SK-N-SH treated with all-trans-retinoic acid at 6 μM for 48 hours (cell line): Measurements from ENCODE around the gene TAF12.
"Not testable (repeated sequence)": the region's sequence is repeated elsewhere in the genome, so short reads cannot be mapped to it uniquely, and the experiment has no call there.

Experiments
- ATAC-seq: fragments of 200-7000 bp; cut with Tn5 transposase; 3 replicates; pipeline ENCODE4 v1.9.1; 2020; ENCODE audit warnings: mild to moderate bottlenecking, moderate library complexity
- ARNTL ChIP-seq: fragments of 450-650 bp; formaldehyde crosslinking; IDR thresholded peaks from 2 replicates; pipeline ENCODE4 v1.5.0; 2020; ENCODE audit warnings: low read depth, mild to moderate bottlenecking, moderate library complexity, borderline replicate concordance
- BACH2 ChIP-seq: fragments of 250-450 bp; sonication (Bioruptor Pico); IDR thresholded peaks from 2 replicates; pipeline ENCODE4 v1.9.0; 2021; ENCODE audit warnings: mild to moderate bottlenecking, borderline replicate concordance
- CREB5 ChIP-seq: fragments of 250-450 bp; sonication (Bioruptor Pico); IDR thresholded peaks from 2 replicates; pipeline ENCODE4 v1.5.1; 2020; ENCODE audit warnings: low read depth, mild to moderate bottlenecking, moderate library complexity
- ESRRG ChIP-seq: fragments of 250-450 bp; sonication (Bioruptor Pico); IDR thresholded peaks from 2 replicates; pipeline ENCODE4 v1.6.1; 2021; ENCODE audit warnings: mild to moderate bottlenecking
- GLIS3 ChIP-seq: fragments of 250-450 bp; sonication (Bioruptor Pico); IDR thresholded peaks from 2 replicates; pipeline ENCODE4 v1.5.0; 2020; ENCODE audit warnings: mild to moderate bottlenecking, moderate library complexity
- ISL1 ChIP-seq: fragments of 250-450 bp; sonication (Bioruptor Pico); IDR thresholded peaks from 2 replicates; pipeline ENCODE4 v2.1.2; 2022; ENCODE audit warnings: mild to moderate bottlenecking, moderate library complexity
- POU6F1 ChIP-seq: fragments of 250-450 bp; sonication (Bioruptor Pico); IDR thresholded peaks from 2 replicates; pipeline ENCODE4 v1.8.0; 2021; ENCODE audit warnings: low read depth, mild to moderate bottlenecking, moderate library complexity, borderline replicate concordance
- PPARA ChIP-seq: fragments of 250-450 bp; sonication (Bioruptor Pico); IDR thresholded peaks from 2 replicates; pipeline ENCODE4 v1.5.0; 2020; ENCODE audit warnings: mild to moderate bottlenecking, borderline replicate concordance
- RARB ChIP-seq: fragments of 250-450 bp; sonication (Bioruptor Pico); IDR thresholded peaks from 2 replicates; pipeline ENCODE4 v1.8.0; 2021; ENCODE audit warnings: mild to moderate bottlenecking, moderate library complexity
- SNAI2 ChIP-seq: fragments of 250-450 bp; sonication (Bioruptor Pico); IDR thresholded peaks from 2 replicates; pipeline ENCODE4 v1.5.0; 2020; ENCODE audit warnings: mild to moderate bottlenecking, moderate library complexity
- TCF4 ChIP-seq: fragments of 250-450 bp; sonication (Bioruptor Pico); IDR thresholded peaks from 2 replicates; pipeline ENCODE4 v1.8.0; 2021; ENCODE audit warnings: mild to moderate bottlenecking, moderate library complexity, borderline replicate concordance
- TOX ChIP-seq: fragments of 250-450 bp; sonication (Bioruptor Pico); IDR thresholded peaks from 2 replicates; pipeline ENCODE4 v1.8.0; 2021; ENCODE audit warnings: mild to moderate bottlenecking, moderate library complexity, borderline replicate concordance
- ZC3H10 ChIP-seq: fragments of 250-450 bp; sonication (Bioruptor Pico); IDR thresholded peaks from 2 replicates; pipeline ENCODE4 v1.5.1; 2021; ENCODE audit warnings: mild to moderate bottlenecking, moderate library complexity
- ZFP3 ChIP-seq: fragments of 250-450 bp; sonication (Bioruptor Pico); IDR thresholded peaks from 2 replicates; pipeline ENCODE4 v1.5.0; 2020; ENCODE audit warnings: mild to moderate bottlenecking, moderate library complexity
- ZFP30 ChIP-seq: fragments of 450-650 bp; formaldehyde crosslinking; IDR thresholded peaks from 2 replicates; pipeline ENCODE4 v1.5.0; 2022; ENCODE audit warnings: mild to moderate bottlenecking, moderate library complexity
- ZNF565 ChIP-seq: fragments of 450-650 bp; formaldehyde crosslinking; conservative IDR thresholded peaks from 2 replicates; pipeline ENCODE4 v1.5.0; 2020; ENCODE audit warnings: low read depth, mild to moderate bottlenecking, moderate library complexity
- ZNF70 ChIP-seq: fragments of 450-650 bp; formaldehyde crosslinking; IDR thresholded peaks from 2 replicates; pipeline ENCODE4 v1.5.0; 2020; ENCODE audit warnings: mild to moderate bottlenecking, moderate library complexity
- ZNF8 ChIP-seq: fragments of 450-650 bp; formaldehyde crosslinking; IDR thresholded peaks from 2 replicates; pipeline ENCODE4 v1.5.0; 2020; ENCODE audit warnings: mild to moderate bottlenecking, moderate library complexity

The TAF12 gene

GRCh38 chr1:28602536-28603439, 40.1 kb downstream of the TAF12 start:
- TF ChIP-seq RARB (CRISPR knock-in tag) (no peak), TOX (CRISPR knock-in tag) (no peak), ZNF565 (CRISPR knock-in tag) (no peak), ZFP3 (CRISPR knock-in tag) (no peak), ZNF8 (CRISPR knock-in tag) (no peak), SNAI2 (CRISPR knock-in tag) (no peak), ESRRG (CRISPR knock-in tag) (no peak), CREB5 (no peak), GLIS3 (CRISPR knock-in tag) (no peak), ARNTL (CRISPR knock-in tag) (no peak), BACH2 (CRISPR knock-in tag) (no peak), ZFP30 (CRISPR knock-in tag) (no peak), ZC3H10 (no peak)
- TF ChIP-seq, all 23 proteins: peak for 0
- peak; percentile 83 for ATAC-seq

- ATAC-seq: peak; percentile 90
- no peak for TF ChIP-seq PPARA (CRISPR knock-in tag)
- no peak for TF ChIP-seq RARB (CRISPR knock-in tag)
- no peak for TF ChIP-seq ZC3H10
- TF ChIP-seq POU6F1 (CRISPR knock-in tag): no peak
- TF ChIP-seq ISL1 (CRISPR knock-in tag): peak; percentile 23; the same call in 1 of the 2 replicates
Measured at GRCh38 chr1:28601696-28602095, 41.2 kb downstream of the TAF12 start.

- ATAC-seq: not testable (repeated sequence)
Measured at GRCh38 chr1:28596276-28596675, 46.6 kb downstream of the TAF12 start.

GRCh38 chr1:28595412-28596191, 47.3 kb downstream of the TAF12 start:
- ATAC-seq: no peak
- TF ChIP-seq ZNF565 (CRISPR knock-in tag): no peak
- TF ChIP-seq ZFP30 (CRISPR knock-in tag): no peak
- no peak for TF ChIP-seq TOX (CRISPR knock-in tag)
- no peak for TF ChIP-seq ESRRG (CRISPR knock-in tag)
- TF ChIP-seq SNAI2 (CRISPR knock-in tag): no peak
- no peak for TF ChIP-seq ZNF70 (CRISPR knock-in tag)
- no peak for TF ChIP-seq TCF4 (CRISPR knock-in tag)
- no peak for TF ChIP-seq PPARA (CRISPR knock-in tag)
- TF ChIP-seq GLIS3 (CRISPR knock-in tag): no peak
- no peak for TF ChIP-seq RARB (CRISPR knock-in tag)
- no peak for TF ChIP-seq ZFP3 (CRISPR knock-in tag)
- TF ChIP-seq ZNF8 (CRISPR knock-in tag): no peak

GRCh38 chr1:28594686-28595411, 48.0 kb downstream of the TAF12 start:
- peak; percentile 36; the same call in 2 of the 3 replicates for ATAC-seq

GRCh38 chr1:28593988-28594356, 48.9 kb downstream of the TAF12 start:
- not testable (repeated sequence) for ATAC-seq
